NCI-H1417 treated with DMSO at 0.1 percent for 48 hours (cell line): ENCODE data around the gene REC114.
"Not testable (repeated sequence)": the region's sequence is repeated elsewhere in the genome, so short reads cannot be mapped to it uniquely, and the experiment has no call there.

Experiments
- DNase-seq: peaks from one replicate; lab custom pipeline; 2025; lab: John Stamatoyannopoulos, UW

REC114 gene

GRCh38 chr15:73575636-73576247, 132.8 kb downstream of the REC114 start:
- no peak for DNase-seq

GRCh38 chr15:73577593-73577992, 134.6 kb downstream of the REC114 start:
- not testable (repeated sequence) for DNase-seq

GRCh38 chr15:73578026-73578425, 135.1 kb downstream of the REC114 start:
- DNase-seq = no peak

DNA sequence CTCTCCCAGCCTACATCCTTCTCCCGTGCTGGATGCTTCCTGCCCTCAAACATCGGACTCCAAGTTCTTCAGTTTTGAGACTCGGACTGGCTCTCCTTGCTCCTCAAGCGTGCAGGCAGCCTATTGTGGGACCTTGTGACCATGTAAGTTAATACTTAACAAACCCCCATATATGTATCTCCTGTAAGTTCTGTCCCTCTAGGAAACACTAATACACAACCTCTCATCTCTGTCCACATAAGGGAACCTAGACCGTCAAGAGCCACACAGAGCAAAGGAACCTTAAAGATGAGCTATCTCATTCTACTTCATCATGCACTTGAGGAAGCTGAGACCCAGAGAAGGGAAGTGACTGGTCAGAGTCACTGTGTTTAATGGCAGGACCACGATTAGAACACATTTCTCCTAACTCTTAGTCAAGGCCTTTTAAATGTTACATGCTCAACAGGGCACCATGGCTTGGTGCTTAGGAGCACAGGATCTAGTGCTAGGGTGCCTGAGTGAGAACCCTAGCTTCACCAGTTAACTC, 140.0 kb downstream of the REC114 start:
- DNase-seq = no peak

GRCh38 chr15:73583544-73583943, 140.6 kb downstream of the REC114 start:
- DNase-seq = no peak

- no peak for DNase-seq
Measured at GRCh38 chr15:73584699-73585420, 141.9 kb downstream of the REC114 start.

GRCh38 chr15:73585871-73586654, 143.1 kb downstream of the REC114 start:
- no peak for DNase-seq

GRCh38 chr15:73589766-73590165, 146.8 kb downstream of the REC114 start:
- DNase-seq = no peak

- DNase-seq = no peak
Measured at GRCh38 chr15:73590263-73590662, 147.3 kb downstream of the REC114 start.

DNA sequence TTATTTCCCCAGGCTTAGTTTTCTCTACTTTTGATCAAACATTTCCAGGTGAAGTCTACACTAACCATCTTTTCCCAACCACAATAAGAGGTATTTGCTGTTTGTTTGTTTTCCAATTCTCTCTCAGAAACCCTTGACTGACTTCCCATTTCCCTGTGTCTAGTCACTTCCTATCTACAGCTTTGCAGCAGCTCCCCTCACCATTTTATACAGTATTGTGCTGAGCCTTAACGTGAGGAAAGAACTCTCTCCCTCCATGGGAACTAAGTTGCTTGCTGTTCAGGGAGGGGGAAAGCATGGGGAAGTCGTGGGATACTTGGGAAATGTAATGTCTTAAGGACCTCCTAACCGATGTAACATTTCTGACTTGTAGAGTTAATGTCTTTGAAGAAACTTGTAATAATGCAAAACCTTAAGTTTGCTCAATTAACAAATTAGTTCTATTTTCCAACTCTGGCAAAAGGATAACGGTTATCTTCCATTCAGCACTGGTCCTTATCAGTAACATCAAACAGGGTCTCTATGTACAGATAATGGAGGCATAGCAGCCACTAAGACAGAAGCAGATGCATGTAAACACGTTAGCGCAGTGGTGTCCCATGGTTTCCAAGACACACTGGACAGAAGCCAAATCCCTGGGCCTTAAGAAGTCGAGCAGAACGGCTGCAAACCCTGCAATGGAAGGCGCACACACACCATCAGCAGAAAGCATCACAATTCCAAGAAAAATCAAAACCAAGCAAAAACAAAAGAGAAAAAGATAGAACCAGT, 150.5 kb downstream of the REC114 start:
- no peak for DNase-seq

GRCh38 chr15:73594109-73594508, 151.1 kb downstream of the REC114 start:
- DNase-seq = no peak

DNA sequence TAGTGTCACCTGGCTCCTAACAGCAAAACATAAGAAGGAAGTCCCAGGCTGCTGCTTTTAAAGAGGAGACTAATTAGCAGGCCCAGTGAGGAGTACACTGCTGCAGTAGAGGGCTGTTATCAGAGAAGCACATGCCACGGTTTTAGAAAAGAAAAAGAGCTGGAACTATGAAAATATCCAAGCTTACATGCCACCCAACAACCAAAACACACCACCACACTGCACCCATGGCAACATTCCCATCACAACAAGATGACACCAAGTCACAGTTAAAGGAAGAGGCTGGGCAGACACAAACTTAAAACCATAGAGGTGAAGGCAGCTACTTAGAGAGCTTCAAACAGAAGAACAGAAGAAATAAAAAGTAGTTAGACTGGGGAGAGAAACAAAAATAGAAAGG, 153.2 kb downstream of the REC114 start:
- DNase-seq = no peak

GRCh38 chr15:73597036-73597638, 154.2 kb downstream of the REC114 start:
- no peak for DNase-seq

DNA sequence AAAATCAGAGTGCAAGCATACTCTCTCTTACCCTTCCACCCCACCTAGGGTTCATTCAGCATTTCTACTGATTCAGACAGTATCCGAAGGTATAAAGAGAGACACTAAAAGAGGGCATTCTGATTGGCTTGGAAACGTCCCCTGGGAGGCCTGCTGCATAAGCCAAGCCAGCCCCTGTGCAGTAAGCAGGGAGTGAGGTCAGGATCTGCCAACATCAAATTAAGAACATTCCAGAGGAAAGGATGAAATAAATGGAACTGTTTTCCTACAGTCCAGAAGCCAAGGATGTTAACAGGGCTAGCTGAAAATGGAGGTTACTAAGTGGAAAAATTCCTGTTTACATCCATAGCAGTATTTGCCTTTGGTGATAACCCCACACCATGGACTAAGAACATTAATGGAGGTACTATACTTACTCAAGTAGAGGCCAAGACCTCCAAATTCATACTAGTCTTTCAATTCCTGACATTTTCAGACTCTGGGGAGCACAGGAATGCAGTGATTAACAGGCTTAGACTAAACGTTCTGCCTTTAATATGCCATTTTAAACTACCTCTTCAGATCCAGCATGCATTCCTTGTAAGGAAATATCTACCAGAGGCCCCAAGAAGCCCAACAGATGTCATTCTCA, 155.7 kb downstream of the REC114 start:
- DNase-seq = no peak

- DNase-seq = no peak
Measured at GRCh38 chr15:73599934-73600333, 157.0 kb downstream of the REC114 start.

- no peak for DNase-seq
Measured at GRCh38 chr15:73600413-73601335, 157.7 kb downstream of the REC114 start.

DNA sequence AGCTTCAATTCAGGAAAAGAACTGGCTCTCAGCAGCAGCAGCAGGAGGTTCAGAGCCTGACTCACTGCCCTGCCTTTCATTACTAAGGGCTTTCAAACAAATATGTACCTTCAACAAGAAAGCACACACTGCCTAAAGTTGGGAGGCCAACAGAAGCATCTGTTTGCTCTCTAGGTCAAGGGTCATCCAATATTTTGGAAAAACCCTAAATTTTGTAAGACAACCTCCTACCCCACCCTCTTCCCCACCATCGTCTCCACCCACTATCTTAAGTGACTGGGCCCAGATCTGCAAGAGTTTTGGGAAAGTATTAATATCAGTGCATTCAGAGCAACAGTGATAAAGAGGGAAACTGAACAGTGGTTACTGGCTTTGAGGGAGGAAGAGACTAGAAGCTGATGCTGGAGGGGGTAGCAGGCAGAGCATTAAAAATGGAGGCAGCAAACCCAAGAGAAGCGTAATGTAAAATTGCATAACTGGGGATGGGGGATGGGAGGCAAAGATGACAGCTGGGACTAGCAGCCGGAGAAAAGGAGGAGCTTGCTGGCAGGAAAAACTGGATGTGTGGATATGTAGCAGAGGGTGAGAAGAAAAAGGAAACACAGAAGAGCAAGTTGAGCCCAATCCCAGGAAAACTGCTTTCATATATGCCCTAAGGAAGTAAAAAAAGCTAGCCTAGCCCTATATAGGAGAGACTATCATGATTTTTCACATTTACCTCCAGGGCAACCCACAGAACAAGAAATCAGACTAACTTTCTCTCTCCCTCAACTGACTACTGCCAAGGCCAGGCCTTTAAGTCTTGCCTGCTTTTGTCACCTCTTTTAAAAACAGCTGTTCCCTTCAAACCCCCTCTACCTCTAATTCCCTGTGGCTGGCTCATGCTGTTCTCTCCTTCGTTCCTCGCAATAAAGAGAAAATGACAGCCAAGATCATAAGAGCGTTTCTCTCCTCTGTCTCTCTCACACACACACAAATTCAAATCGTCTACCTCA, 158.8 kb downstream of the REC114 start:
- no peak for DNase-seq

- DNase-seq = no peak
Measured at GRCh38 chr15:73602446-73602843, 159.5 kb downstream of the REC114 start.

GRCh38 chr15:73602992-73603391, 160.0 kb downstream of the REC114 start:
- no peak for DNase-seq
